Measurements from ENCODE around the gene GPALPP1. TPM values are rescaled to one million over a fixed set of nuclear protein-coding genes. Genes with fewer than 3 reads are reported as not detected.
A peak's percentile ranks its signal among the peaks of the same experiment; 100 is the strongest.

The GPALPP1 gene
- total RNA-seq, 3 donors from 2014 or later = 22.7 to 36.0 (median 23.3) TPM

DNA sequence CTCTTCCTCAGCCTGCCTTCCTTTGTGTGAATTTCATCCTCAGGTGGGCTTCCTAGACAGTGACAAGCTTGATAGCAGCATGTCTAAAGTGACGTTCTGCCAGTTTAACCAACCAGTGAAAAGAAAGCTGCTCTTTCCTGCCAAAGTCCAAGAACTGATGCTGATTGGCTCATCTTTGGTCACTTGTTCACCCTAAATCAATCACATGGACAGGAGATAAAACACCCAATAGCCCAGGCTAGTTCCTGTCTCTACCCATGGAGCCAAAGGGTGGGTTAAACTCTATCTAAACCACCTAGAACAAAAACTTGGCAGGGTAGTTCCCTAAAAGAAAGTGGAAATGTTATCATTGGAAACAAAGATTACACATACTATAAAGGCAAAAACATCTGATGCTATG, 50.8 kb downstream of the GPALPP1 start:
- no peaks in the 10 kb centered on the region for H3K4me1 ChIP-seq
- intact Hi-C loops (cut with DNase I; ENCODE audit: low total_unique reads) = no loop called here
- no peaks in the 10 kb centered on the region for H3K27me3 ChIP-seq
- no peaks in the 10 kb centered on the region for H3K9me3 ChIP-seq
- H3K27ac ChIP-seq = no peak overlapping the region
- no peak for TF ChIP-seq POLR2AphosphoS5 (IDR thresholded peaks at IDR 0.05)
- TF ChIP-seq POLR2A (IDR thresholded peaks at IDR 0.05) = no peak
- H3K4me3 ChIP-seq = no peak overlapping the region
- no peaks in the 10 kb centered on the region for H3K36me3 ChIP-seq
- DNase-seq (ENCODE audit: low spot score in 2 of 2) = no peak

DNA sequence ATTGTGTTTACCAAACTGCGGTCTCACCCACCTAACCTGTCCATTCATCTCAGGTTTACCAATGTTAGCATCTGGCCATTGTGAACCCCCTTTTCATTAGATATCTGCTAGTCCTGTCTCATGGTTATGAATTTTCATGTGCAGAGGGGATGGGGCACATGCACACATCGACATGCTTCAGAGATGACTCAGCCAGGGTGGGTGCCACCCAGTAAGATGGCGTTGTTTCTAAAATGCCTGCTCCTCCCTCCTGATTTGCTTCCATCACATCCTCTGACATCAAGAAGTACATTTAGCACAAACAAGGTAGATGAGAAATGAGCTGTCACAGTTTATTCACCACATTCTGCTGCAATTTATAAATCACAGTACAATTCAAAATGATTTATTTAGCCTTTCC, 51.3 kb downstream of the GPALPP1 start:
- Histone ChIP-seq H3K36me3 (no peaks in the 10 kb centered on the region), H3K27me3 (no peaks in the 10 kb centered on the region), H3K4me3 (no peak overlapping the region), H3K27ac (no peak overlapping the region), H3K4me1 (no peaks in the 10 kb centered on the region), H3K9me3 (no peaks in the 10 kb centered on the region)
- intact Hi-C loops (cut with DNase I; ENCODE audit: low total_unique reads) = no loop called here
- no peak for DNase-seq (ENCODE audit: low spot score in 2 of 2)
- no peak for TF ChIP-seq POLR2AphosphoS5 (IDR thresholded peaks at IDR 0.05)
- TF ChIP-seq POLR2A (IDR thresholded peaks at IDR 0.05) = no peak
- TF ChIP-seq, protein P1, sequence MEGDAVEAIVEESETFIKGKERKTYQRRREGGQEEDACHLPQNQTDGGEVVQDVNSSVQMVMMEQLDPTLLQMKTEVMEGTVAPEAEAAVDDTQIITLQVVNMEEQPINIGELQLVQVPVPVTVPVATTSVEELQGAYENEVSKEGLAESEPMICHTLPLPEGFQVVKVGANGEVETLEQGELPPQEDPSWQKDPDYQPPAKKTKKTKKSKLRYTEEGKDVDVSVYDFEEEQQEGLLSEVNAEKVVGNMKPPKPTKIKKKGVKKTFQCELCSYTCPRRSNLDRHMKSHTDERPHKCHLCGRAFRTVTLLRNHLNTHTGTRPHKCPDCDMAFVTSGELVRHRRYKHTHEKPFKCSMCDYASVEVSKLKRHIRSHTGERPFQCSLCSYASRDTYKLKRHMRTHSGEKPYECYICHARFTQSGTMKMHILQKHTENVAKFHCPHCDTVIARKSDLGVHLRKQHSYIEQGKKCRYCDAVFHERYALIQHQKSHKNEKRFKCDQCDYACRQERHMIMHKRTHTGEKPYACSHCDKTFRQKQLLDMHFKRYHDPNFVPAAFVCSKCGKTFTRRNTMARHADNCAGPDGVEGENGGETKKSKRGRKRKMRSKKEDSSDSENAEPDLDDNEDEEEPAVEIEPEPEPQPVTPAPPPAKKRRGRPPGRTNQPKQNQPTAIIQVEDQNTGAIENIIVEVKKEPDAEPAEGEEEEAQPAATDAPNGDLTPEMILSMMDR (IDR thresholded peaks at IDR 0.05) = no peak

- no peaks in the 10 kb centered on the region for H3K4me1 ChIP-seq
- H3K4me3 ChIP-seq = no peak overlapping the region
- H3K36me3 ChIP-seq = no peaks in the 10 kb centered on the region
- H3K27me3 ChIP-seq = no peaks in the 10 kb centered on the region
- no peaks in the 10 kb centered on the region for H3K9me3 ChIP-seq
- TF ChIP-seq POLR2A (IDR thresholded peaks at IDR 0.05) (no peak), POLR2AphosphoS5 (IDR thresholded peaks at IDR 0.05) (no peak)
- TF ChIP-seq, protein P1 (IDR thresholded peaks at IDR 0.05) = no peak
- H3K27ac ChIP-seq = no peak overlapping the region
- intact Hi-C loops (cut with DNase I; ENCODE audit: low total_unique reads) = no loop called here
- DNase-seq (ENCODE audit: low spot score in 2 of 2) = no peak
These were observed 53.2 kb downstream of the GPALPP1 start for GRCh38 chr13:45042539-45042938.

- Histone ChIP-seq H3K27me3 (no peaks in the 10 kb centered on the region), H3K4me1 (no peaks in the 10 kb centered on the region), H3K27ac (no peak overlapping the region), H3K4me3 (peak overlapping the region in 2 of 3 donors; percentile 48 to 64), H3K9me3 (no peaks in the 10 kb centered on the region), H3K36me3 (no peaks in the 10 kb centered on the region)
- TF ChIP-seq, protein P1 (IDR thresholded peaks at IDR 0.05) = no peak
- TF ChIP-seq POLR2AphosphoS5 (IDR thresholded peaks at IDR 0.05) (no peak), POLR2A (IDR thresholded peaks at IDR 0.05) (no peak)
- intact Hi-C loops (cut with DNase I; ENCODE audit: low total_unique reads) = no loop called here
- no peak for DNase-seq (ENCODE audit: low spot score in 2 of 2)
These were observed 57.1 kb downstream of the GPALPP1 start for GRCh38 chr13:45046445-45046844.

- TF ChIP-seq POLR2A (IDR thresholded peaks at IDR 0.05) (no peak), POLR2AphosphoS5 (IDR thresholded peaks at IDR 0.05) (peak in 1 of 3 donors; percentile 50)
- TF ChIP-seq, protein P1 (IDR thresholded peaks at IDR 0.05) = peak; percentile 68 to 96 (median 94)
- Histone ChIP-seq H3K4me3 (peak overlapping the region; percentile 30 to 64 (median 48)), H3K27ac (peak overlapping the region in 1 of 2 donors; percentile 45), H3K9me3 (no peaks in the 10 kb centered on the region), H3K27me3 (no peaks in the 10 kb centered on the region), H3K36me3 (no peaks in the 10 kb centered on the region), H3K4me1 (no peaks in the 10 kb centered on the region)
- DNase-seq (ENCODE audit: low spot score in 2 of 2) = peak; percentile 73
- intact Hi-C loops (cut with DNase I; ENCODE audit: low total_unique reads) = no loop called here
These were observed 58.3 kb downstream of the GPALPP1 start for GRCh38 chr13:45047394-45048310.

All from breast epithelium (tissue), 4 donors.